Measurements from ENCODE around the gene CD33.

DNA sequence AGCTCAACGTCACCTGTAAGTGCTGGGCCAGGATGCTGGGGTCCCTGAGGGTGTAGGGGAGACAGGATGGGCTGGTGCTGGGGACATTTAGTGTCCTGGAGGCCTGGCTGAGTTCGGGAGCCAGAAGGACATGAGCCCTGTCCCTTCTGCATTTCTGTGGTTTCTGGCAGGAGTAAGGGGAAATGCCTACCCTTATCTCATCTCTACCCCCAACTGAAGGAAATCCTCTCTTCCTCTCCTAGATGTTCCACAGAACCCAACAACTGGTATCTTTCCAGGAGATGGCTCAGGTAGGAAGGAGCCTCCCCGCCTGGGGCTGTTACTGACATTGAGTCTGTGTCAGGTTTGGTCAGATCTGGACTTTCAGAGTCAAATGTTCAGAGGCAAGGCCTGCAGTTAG is 1.2 kb downstream of the CD33 start:
- no peak for TF ChIP-seq EP300 (IDR thresholded peaks at IDR 0.05)
- TF ChIP-seq, protein P1, sequence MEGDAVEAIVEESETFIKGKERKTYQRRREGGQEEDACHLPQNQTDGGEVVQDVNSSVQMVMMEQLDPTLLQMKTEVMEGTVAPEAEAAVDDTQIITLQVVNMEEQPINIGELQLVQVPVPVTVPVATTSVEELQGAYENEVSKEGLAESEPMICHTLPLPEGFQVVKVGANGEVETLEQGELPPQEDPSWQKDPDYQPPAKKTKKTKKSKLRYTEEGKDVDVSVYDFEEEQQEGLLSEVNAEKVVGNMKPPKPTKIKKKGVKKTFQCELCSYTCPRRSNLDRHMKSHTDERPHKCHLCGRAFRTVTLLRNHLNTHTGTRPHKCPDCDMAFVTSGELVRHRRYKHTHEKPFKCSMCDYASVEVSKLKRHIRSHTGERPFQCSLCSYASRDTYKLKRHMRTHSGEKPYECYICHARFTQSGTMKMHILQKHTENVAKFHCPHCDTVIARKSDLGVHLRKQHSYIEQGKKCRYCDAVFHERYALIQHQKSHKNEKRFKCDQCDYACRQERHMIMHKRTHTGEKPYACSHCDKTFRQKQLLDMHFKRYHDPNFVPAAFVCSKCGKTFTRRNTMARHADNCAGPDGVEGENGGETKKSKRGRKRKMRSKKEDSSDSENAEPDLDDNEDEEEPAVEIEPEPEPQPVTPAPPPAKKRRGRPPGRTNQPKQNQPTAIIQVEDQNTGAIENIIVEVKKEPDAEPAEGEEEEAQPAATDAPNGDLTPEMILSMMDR (IDR thresholded peaks at IDR 0.05) = no peak

Data from tibial nerve (tissue), 4 donors.